Measurements from ENCODE around the gene NUDT7. TPM values are rescaled to one million over a fixed set of nuclear protein-coding genes. Genes with fewer than 3 reads are reported as not detected.

Gene NUDT7
- total RNA-seq, 2 donors from 2014 or later, result 3.8 to 5.5 TPM

Other genes with a start within 250 kb of the NUDT7 start
- not detected for gene VAT1L, start 66.0 kb downstream of the NUDT7 start, total RNA-seq